ENCODE data around the gene HSD17B4. TPM values are rescaled to one million over a fixed set of nuclear protein-coding genes. Genes with fewer than 3 reads are reported as not detected.
A peak's percentile ranks its signal among the peaks of the same experiment; 100 is the strongest.
"Not testable (repeated sequence)": the region's sequence is repeated elsewhere in the genome, so short reads cannot be mapped to it uniquely, and the experiment has no call there.

HSD17B4 gene
- total RNA-seq, 1 experiment from 2014 or later: 87.4 TPM

GRCh38 chr5:119432674-119433237 lies 19.5 kb upstream of the HSD17B4 start:
- DNase-seq (ENCODE audit: low read depth): not testable (repeated sequence)

DNA sequence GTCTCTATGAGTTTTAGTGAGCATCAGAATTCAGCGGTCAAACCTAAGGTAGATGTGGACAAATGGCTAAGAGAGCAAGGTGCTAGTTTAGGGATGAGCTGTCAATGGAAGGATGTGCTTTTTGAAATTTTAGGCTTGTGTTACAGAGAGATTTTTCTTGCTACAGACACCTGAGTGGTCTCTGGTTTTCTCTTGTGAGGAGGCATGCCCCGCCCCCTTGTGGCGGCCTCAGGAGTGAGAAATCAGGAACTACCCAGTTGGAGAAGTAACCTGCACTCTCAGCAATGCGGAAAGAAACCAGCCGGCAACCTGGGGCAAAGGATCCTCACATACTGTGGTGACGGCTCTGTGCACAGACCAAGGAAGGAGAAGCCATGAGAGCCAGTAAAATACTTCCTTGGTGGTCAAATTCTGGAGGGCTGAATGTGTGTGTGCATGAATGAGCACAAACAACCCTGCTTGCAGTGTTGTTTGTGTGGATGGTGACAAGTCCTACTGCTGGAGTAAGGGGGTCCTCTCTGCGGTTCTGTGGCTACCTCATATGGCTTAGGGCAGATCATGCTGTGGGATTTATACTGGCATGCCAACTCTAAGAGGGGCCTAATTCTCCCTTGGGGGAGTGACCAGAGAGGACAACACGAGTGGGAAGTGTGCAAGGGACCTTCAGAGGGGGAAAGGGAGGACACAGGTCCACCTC lies 16.7 kb upstream of the HSD17B4 start:
- DNase-seq (ENCODE audit: low read depth): peak; percentile 14

DNA sequence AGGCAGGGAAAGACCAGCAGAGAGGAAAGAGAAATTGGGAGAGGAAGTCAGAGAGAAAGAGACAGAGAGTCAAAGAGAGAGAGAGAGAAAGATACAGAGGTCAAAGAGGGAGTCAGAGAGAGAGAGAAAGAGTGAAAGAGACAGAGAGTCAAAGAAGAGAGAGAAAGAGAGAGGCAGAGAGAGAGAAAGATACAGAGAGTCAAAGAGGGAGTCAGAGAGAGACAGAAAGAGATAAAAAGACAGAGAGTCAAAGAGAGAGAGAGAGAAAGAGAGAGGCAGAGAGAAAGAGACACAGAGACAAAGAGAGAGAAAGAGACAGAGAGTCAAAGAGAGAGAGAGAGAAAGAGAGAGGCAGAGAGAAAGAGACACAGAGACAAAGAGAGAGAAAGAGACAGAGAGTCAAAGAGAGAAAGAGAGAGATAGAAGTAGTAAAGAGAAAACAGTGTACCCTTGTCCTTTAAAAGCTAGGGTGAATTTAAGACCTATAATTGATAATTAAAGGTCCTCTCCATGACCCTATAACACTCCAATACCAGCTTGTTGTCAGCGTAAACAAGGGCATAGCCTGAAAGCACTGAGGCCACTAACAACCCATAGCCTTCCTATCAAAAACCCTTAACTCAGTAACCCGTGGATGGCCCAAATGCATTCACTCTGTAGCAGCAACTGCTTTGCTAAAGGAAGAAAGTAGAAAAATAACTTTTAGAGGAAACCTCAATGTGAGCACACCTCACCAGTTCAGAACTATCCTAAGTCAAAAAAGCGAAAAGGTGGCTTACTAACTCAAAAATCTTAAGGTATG lies 14.3 kb upstream of the HSD17B4 start:
- DNase-seq (ENCODE audit: low read depth): not testable (repeated sequence)

DNA sequence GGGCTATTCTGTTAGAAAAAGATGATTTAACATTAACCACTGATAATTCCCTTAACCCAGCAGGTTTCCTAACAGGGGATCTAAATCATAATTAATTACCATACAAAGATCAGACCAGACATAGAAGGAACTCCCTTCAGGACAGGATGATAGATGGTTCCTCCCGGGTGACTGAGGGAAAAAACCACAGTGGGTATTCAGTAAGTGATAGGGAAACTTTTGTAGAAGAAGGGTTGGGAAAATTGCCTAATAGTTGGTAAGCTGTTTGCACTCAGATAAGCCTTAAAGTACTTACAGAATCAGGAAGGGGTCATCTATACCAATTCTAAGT lies 13.7 kb upstream of the HSD17B4 start:
- not testable (repeated sequence) for DNase-seq (ENCODE audit: low read depth)

- DNase-seq (ENCODE audit: low read depth): no peak
Measured at GRCh38 chr5:119439140-119439631, 13.1 kb upstream of the HSD17B4 start.

DNA sequence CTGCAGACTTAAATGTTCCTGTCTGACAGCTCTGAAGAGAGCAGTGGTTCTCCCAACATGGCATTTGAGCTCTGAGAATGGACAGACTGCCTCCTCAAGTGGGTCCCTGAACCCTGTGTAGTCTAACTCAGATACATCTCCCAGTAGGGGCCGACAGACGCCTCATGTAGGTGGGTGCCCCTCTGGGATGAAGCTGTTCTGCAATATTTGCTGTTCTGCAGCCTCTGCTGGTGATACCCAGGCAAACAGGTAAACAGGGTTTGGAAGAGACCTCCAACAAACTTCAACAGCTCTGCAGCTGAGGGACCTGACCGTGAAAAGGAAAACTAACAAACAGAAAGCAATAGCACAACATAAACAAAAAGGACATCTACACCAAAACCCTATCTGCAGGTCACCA lies 12.7 kb upstream of the HSD17B4 start:
- not testable (repeated sequence) for DNase-seq (ENCODE audit: low read depth)

DNA sequence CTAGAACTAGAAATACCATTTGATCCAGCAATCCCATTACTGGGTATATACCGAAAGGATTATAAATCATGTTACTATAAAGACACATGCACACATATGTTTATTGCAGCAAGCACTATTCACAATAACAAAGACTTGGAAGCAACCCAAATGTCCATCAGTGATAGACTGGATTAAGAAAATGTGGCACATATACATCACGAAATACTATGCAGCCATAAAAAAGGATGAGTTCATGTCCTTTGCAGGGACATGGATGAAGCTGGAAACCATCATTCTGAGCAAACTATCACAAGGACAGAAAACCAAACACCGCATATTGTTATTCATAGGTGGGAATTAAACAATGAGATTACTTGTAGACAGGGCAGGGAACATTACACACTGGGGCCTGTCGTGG lies 7.7 kb upstream of the HSD17B4 start:
- not testable (repeated sequence) for DNase-seq (ENCODE audit: low read depth)

GRCh38 chr5:119445544-119445943 lies 6.8 kb upstream of the HSD17B4 start:
- no peak for DNase-seq (ENCODE audit: low read depth)

- no peak for DNase-seq (ENCODE audit: low read depth)
Measured at GRCh38 chr5:119449882-119450281, 2.4 kb upstream of the HSD17B4 start.

GRCh38 chr5:119450627-119451026 lies 1.7 kb upstream of the HSD17B4 start:
- not testable (repeated sequence) for DNase-seq (ENCODE audit: low read depth)

DNA sequence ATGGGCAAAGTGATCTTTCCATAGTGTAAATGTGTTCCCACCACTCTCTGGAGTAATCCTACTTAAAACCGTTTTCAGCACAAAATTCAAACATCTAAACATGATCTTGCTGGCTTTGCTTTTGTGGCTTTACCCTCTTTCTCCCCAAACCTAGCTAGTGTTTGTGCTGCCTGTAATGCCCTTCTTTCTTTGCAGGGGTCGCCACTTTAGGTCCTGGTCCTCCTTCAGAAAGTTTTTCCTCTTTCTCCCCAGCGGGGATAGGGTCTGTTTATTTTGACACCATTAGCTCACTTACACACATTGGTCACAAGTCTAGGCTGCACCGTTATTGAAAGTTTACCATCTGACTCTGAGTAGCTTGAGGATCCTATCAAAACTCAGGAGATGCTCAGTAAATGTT lies 736 bp upstream of the HSD17B4 start:
- no peak for DNase-seq (ENCODE audit: low read depth)

DNA sequence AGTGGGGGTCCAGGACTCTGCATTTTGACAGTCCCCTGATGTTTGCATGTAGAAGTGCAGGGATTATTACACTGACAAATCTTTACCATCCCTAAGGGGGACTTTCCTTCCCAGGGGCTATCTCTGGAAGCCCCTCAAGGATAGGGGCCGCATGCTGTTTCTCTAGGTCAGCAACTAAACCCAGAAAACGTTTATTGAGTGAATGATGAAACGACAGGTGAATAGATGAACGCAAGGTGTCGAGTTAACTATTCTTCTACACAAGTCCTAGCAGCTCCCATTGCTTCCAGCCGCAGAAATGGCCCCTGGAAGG lies 281 bp upstream of the HSD17B4 start:
- DNase-seq (ENCODE audit: low read depth): no peak

DNA sequence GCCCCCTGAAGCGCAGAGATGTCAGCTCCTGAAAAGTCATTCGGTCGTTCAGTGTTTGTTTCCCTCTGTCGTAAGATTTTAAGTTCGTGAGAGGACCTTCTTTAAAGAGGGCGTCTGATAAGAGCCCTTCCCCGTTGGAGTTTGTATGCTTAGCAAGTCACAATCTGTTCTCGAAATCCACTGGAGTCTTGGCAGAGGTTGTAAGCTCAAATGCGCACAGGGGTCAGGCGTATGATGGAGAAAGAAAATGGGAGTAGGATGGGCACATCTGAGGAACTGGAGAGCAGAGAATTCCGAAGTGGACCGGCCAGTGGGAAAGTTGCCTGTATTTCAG lies 710 bp downstream of the HSD17B4 start:
- DNase-seq (ENCODE audit: low read depth): peak; percentile 27

- no peak for DNase-seq (ENCODE audit: low read depth)
Measured at GRCh38 chr5:119454171-119454570, 1.9 kb downstream of the HSD17B4 start.

DNA sequence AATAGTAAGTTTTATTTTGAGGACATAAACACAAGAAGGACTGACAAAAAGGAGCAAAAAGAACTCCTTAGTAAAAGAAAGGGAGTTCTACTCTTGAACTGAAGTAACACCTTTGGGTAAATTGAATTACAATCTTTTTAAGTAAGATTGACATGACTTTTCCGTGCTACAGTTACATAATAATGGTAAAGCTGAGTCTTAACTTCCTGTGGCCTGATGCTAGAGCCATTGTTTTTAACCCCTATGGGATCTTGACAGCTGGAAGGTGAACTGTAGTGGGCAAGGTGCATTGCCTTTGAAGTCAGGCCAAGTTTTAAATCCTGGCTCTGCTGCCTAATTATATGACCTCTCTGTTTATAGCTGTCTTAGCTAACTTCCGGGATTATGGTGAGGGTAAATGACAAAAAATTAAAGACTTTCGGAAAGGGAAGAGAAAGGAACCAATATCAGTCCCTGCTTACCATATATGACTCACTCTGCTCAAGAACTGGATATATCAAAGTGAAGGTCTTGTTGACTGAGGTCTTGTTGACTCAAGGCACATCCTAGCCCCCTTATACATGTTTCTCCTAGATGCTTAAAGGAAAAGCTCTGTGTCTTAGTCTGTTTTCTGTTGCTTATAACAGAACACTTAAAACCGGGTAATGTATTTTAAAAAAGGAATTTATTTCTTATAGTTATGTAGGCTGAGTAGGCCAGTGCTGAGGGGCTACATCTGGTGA lies 6.8 kb downstream of the HSD17B4 start:
- no peak for DNase-seq (ENCODE audit: low read depth)

DNA sequence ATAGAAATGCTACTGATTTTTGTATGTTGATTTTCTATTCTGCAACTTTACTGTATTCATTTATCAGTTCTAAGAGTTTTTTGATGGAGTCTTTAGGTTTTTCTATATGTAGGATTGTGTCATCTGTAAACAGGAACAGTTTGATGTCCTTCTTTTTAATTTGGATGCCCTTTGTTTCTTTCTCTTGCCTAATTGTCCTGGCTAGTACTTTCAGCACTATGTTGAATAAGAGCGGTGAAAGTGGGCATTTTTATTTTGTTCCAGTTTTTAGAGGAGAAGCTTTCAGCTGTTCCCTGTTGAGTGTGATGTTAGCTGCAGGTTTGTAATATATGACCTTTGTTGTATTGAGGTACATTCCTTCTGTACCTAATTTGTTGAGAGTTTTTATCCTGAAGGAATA lies 13.3 kb downstream of the HSD17B4 start:
- DNase-seq (ENCODE audit: low read depth): no peak

DNA sequence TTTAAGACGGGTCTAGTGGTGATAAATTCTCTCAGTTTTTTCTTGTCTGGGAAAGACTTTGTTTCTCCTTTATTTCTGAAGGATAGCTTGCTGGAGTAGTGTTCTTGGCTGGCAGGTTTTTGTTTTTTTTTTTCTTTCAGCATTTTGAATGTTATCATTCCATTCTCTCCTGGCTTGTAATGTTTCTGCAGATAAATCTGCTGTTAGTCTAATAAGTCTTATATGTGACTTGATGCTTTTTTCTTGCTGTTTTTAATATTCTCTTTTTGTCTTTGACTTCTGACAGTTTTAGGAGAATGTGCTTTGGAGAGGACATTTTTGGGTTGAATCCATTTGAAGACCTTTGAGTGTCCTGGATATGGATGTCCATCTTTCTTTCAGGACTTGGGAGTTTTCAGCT lies 16.0 kb downstream of the HSD17B4 start:
- DNase-seq (ENCODE audit: low read depth): no peak

DNA sequence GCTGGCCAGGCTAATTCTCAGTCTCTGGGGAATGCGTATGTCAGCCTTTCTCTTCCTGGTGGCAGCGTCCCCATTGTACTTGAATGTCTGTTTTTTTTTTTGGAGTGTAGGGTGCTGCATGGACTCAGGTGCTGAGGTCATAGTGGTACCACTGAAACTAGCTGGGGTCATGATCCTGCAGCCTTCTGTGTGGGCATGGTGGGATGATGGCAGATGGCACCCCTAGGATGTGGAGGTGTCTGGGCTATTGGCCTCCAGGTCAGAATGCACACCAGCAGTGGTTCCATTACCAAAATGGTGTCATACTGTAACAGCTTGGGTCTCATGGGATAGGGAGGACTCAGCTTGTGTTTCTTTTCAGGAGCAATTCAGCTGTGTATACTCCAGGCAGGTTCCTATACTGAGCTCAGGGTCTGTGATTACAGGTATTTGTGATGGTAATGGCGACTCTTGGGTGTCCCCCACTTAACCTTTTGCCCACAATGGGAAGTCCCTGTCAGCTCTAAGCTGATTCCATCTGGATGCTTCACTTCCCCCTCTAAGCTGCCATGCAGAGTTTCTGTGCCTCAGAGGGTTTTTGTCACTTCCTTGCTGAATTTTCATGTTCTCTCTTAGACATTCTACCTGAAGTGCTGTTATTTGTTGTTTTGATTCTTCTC lies 17.9 kb downstream of the HSD17B4 start:
- DNase-seq (ENCODE audit: low read depth): no peak

DNA sequence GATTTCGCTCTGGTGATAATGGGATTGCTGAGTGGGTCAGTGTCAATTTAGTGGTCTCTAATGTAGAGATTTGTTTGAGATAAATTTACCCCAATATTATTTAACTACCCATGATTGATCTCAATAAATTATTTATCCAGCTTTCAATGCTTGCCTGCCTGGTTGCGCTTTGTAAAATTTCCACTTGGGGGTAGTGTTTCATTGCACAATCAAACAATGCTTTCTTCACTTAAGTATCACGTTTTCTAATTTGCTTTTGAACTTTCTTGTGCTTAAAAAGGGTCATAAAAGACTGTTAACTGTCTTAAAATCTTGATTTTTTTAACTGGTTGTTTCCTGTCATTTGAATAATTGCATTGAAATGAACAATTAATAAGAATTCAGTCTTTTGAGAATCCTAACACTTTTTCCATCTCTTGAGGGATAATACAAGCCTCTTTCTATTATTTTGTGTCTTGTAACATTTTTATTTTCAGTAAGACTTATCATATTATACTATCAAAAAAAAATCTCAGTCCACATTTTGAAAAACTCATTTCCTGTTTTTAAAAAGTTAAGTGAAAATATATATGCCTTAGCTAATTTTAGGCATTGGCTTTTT lies 18.7 kb downstream of the HSD17B4 start:
- DNase-seq (ENCODE audit: low read depth): peak; percentile 28

DNA sequence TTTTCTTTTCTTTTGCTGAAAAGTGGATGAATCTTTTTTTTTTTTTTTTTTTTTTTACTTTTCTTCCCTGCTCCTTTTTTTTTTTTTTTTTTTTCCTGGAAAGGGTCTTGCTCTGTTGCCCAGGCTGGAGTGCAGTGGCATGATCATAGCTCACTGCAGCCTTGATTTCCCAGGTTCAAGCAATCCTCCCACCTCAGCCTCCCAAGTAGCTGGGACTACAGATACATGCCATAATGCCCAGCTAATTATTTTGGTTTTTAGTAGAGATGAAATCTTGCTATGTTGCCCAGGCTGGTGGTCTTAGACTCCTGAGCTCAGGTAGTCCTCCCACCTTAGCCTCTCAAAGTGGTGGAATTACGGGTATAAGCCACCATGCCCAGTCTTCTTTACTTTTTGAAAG lies 20.9 kb downstream of the HSD17B4 start:
- no peak for DNase-seq (ENCODE audit: low read depth)

DNA sequence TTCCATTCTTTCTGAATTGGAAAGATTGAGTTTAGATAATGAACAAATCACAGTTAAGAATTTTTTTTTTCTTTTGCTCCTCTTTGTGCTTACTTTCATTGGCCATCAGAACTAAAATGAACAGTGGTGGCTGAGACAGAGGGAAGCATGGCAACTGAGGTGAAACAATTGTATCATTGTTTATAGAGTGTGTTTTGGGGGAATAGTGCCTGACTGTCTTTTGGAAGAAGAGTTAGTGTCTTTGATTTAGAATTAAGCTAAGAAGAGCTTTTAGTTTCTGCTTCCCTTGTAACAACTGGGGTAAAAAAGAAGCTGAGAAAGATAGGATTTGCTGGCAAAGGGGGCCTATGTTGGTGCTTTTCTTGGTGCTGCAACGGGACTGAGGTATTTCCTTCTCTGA lies 24.0 kb downstream of the HSD17B4 start:
- DNase-seq (ENCODE audit: low read depth): no peak

Data from LHCN-M2 (cell line).